ENCODE data around the gene CHCHD6. TPM values are rescaled to one million over a fixed set of nuclear protein-coding genes. Genes with fewer than 3 reads are reported as not detected.

The CHCHD6 gene
- total and polyA plus RNA-seq, 2 of the 4 experiments (the other 2 are of a cell fraction): 18.8 to 28.9 TPM

GRCh38 chr3:126676919-126677705 is 26.9 kb upstream of the CHCHD6 start:
- ChIA-PET POLR2A (ENCODE audit: unreplicated experiment) (no interaction called here), CTCF (no interaction called here)
- Histone ChIP-seq H3K27ac (ENCODE audit: insufficient read depth, low read length) (no peak overlapping the region), H2BK5ac (ENCODE audit: low read depth, low read length, poor library complexity, severe bottlenecking) (no peak overlapping the region), H4K20me1 (ENCODE audit: insufficient read depth, low read length) (no peaks in the 10 kb centered on the region), H4K5ac (ENCODE audit: low read depth, low read length) (no peak overlapping the region), H3K56ac (ENCODE audit: extremely low read depth, insufficient read depth, low read length) (no peak overlapping the region), H3K4ac (ENCODE audit: low read depth, low read length) (no peak overlapping the region), H2AK5ac (ENCODE audit: low read depth, low read length) (no peak overlapping the region), H2AFZ (replicated peaks; ENCODE audit: low read length, poor library complexity) (no peak overlapping the region), H2BK15ac (ENCODE audit: low read depth, low read length) (no peak overlapping the region), H3K4me2 (ENCODE audit: low read depth, low read length) (no peak overlapping the region), H3K27me3 (ENCODE audit: control insufficient read depth, insufficient read depth, low read length) (peaks cover 22% of the 10 kb centered on the region), H3K18ac (ENCODE audit: low read depth, low read length) (no peak overlapping the region), H3K4me3 (ENCODE audit: insufficient read depth, low read depth, low read length) (no peak overlapping the region), H3K4me1 (ENCODE audit: control insufficient read depth, insufficient read depth, low read length) (no peaks in the 10 kb centered on the region), H2BK20ac (ENCODE audit: low read depth, low read length) (no peak overlapping the region), H3K79me1 (ENCODE audit: low read depth in 1 of 2, low read length in 2 of 2) (no peaks in the 10 kb centered on the region), H3K36me3 (ENCODE audit: control insufficient read depth, insufficient read depth, low read length) (no peaks in the 10 kb centered on the region), H3K9ac (ENCODE audit: low read depth, low read length) (no peak overlapping the region), H2AK9ac (replicated peaks; ENCODE audit: low read depth, low read length, poor library complexity) (no peak overlapping the region), H3K23ac (ENCODE audit: low read depth, low read length) (no peak overlapping the region), H4K91ac (ENCODE audit: insufficient read depth, low read depth, low read length) (no peak overlapping the region), H4K8ac (ENCODE audit: low read depth in 2 of 2, low read length in 2 of 2) (no peak overlapping the region), H3K9me1 (ENCODE audit: insufficient read depth, low read length) (no peaks in the 10 kb centered on the region), H3K9me3 (ENCODE audit: control insufficient read depth, insufficient read depth, low read length) (peaks cover 7% of the 10 kb centered on the region), H3K14ac (replicated peaks; ENCODE audit: low read depth, low read length) (no peak overlapping the region), H2BK120ac (ENCODE audit: low read depth, low read length) (no peak overlapping the region)
- DNase-seq (peak; percentile 59), ATAC-seq (ENCODE audit: low read depth) (peak; percentile 30)
- no peak for TF ChIP-seq MAZ (IDR thresholded peaks at IDR 0.05; ENCODE audit: borderline replicate concordance, low read depth, low read length)
- no peak for TF ChIP-seq CTCF (conservative IDR thresholded peaks at IDR 0.05; ENCODE audit: low read depth, low read length)
- TF ChIP-seq SMC3 (IDR thresholded peaks at IDR 0.05; ENCODE audit: low read depth, low read length): no peak
- TF ChIP-seq USF2 (IDR thresholded peaks at IDR 0.05; ENCODE audit: low read depth, low read length): no peak
- TF ChIP-seq MAFK (IDR thresholded peaks at IDR 0.05; ENCODE audit: low read depth, low read length): no peak
- TF ChIP-seq FOS (IDR thresholded peaks at IDR 0.05; ENCODE audit: low read depth, low read length): no peak
- TF ChIP-seq RCOR1 (IDR thresholded peaks at IDR 0.05; ENCODE audit: insufficient replicate concordance, low read length): no peak
- no peak for TF ChIP-seq BHLHE40 (IDR thresholded peaks at IDR 0.05; ENCODE audit: low read depth, low read length)
- no peak for TF ChIP-seq RAD21 (IDR thresholded peaks at IDR 0.05; ENCODE audit: low read length)
- WGBS, 2 experiments (ENCODE audit: extremely low coverage in 2 of 2, insufficient read length in 1 of 2): no CpG with 5 or more reads among the region's 7 CpGs
- intact Hi-C loops (cut with micrococcal nuclease): no loop called here
- dilution Hi-C loops (cut with HindIII; ENCODE audit: low sequenced_read_pairs, unreplicated experiment): no loop called here
- in situ Hi-C loops (cut with MboI; ENCODE audit: low sequenced_read_pairs): loop anchor here (5.0 to 10.0 kb wide), 2 partner anchors 780 to 868 kb away; no protein-coding TSS in a partner anchor
- no TSS peak for BruUV-seq (replicated peaks)

Measured in IMR-90 (cell line).